ENCODE data around the gene NDUFA13. TPM values are rescaled to one million over a fixed set of nuclear protein-coding genes. Genes with fewer than 3 reads are reported as not detected.
A peak's percentile ranks its signal among the peaks of the same experiment; 100 is the strongest.

The NDUFA13 gene
- total RNA-seq, 1 donor from 2014 or later, result 218 TPM

GRCh38 chr19:19490214-19490968 is 25.6 kb upstream of the NDUFA13 start:
- DNase-seq (peak; percentile 70), ATAC-seq (peak; percentile 69 to 74)
- TF ChIP-seq CTCF (IDR thresholded peaks at IDR 0.05), result peak; percentile 87
- intact Hi-C loops (cut with DNase I), result loop anchor here (10.0 kb wide), 1 partner anchor 126 kb away; no protein-coding TSS in a partner anchor
- Histone ChIP-seq H3K9me3 (no peaks in the 10 kb centered on the region), H3K27me3 (ENCODE audit: low read depth) (no peaks in the 10 kb centered on the region), H3K36me3 (peaks cover 44% of the 10 kb centered on the region), H3K27ac (peak overlapping the region; percentile 86), H3K4me1 (peaks cover 51% of the 10 kb centered on the region), H3K4me3 (peak overlapping the region; percentile 17)

- no peak overlapping the region for H3K27ac ChIP-seq
- H3K4me1 ChIP-seq, result peaks cover 42% of the 10 kb centered on the region
- no peaks in the 10 kb centered on the region for H3K27me3 ChIP-seq (ENCODE audit: low read depth)
- no peaks in the 10 kb centered on the region for H3K9me3 ChIP-seq
- DNase-seq (no peak), ATAC-seq (no peak)
- intact Hi-C loops (cut with DNase I), result loop anchor here (10.0 kb wide), 1 partner anchor 127 kb away; no protein-coding TSS in a partner anchor
- H3K4me3 ChIP-seq, result no peak overlapping the region
- H3K36me3 ChIP-seq, result peaks cover 50% of the 10 kb centered on the region
- TF ChIP-seq CTCF (IDR thresholded peaks at IDR 0.05), result no peak
These were observed 24.6 kb upstream of the NDUFA13 start for GRCh38 chr19:19491321-19492025.

GRCh38 chr19:19492026-19492610 is 23.9 kb upstream of the NDUFA13 start:
- no peak for TF ChIP-seq CTCF (IDR thresholded peaks at IDR 0.05)
- ATAC-seq (no peak), DNase-seq (no peak)
- Histone ChIP-seq H3K27ac (no peak overlapping the region), H3K4me1 (peaks cover 36% of the 10 kb centered on the region), H3K36me3 (peaks cover 56% of the 10 kb centered on the region), H3K9me3 (no peaks in the 10 kb centered on the region), H3K4me3 (no peak overlapping the region), H3K27me3 (ENCODE audit: low read depth) (no peaks in the 10 kb centered on the region)
- intact Hi-C loops (cut with DNase I), result loop anchor here (10.0 kb wide), 1 partner anchor 127 kb away; no protein-coding TSS in a partner anchor

GRCh38 chr19:19493841-19494546 is 22.0 kb upstream of the NDUFA13 start:
- DNase-seq, result no peak
- H3K4me3 ChIP-seq, result no peak overlapping the region
- TF ChIP-seq CTCF (IDR thresholded peaks at IDR 0.05), result no peak
- H3K9me3 ChIP-seq, result no peaks in the 10 kb centered on the region
- peaks cover 75% of the 10 kb centered on the region for H3K36me3 ChIP-seq
- intact Hi-C loops (cut with DNase I), result loop anchor here (10.0 kb wide), 1 partner anchor 129 kb away; no protein-coding TSS in a partner anchor
- no peak for ATAC-seq
- peaks cover 18% of the 10 kb centered on the region for H3K4me1 ChIP-seq
- H3K27me3 ChIP-seq (ENCODE audit: low read depth), result no peaks in the 10 kb centered on the region
- H3K27ac ChIP-seq, result no peak overlapping the region
